EL (cell line): ENCODE results near the gene GPS1.

Experiments used
- DNase-seq: peaks from one replicate; pipeline ENCODE4 v3.0.0-alpha.2; 2016

GPS1 gene

GRCh38 chr17:82051776-82052637, at the start of gene GPS1, which contains the start of gene RFNG:
TSS of gene GPS1 (plus strand) at chr17:82051898. CDS start at chr17:82051932, 34 bp downstream.
TSS of gene RFNG (minus strand) at chr17:82051811. CDS start at chr17:82051766, 45 bp downstream.
- peak; percentile 62 for DNase-seq

DNA sequence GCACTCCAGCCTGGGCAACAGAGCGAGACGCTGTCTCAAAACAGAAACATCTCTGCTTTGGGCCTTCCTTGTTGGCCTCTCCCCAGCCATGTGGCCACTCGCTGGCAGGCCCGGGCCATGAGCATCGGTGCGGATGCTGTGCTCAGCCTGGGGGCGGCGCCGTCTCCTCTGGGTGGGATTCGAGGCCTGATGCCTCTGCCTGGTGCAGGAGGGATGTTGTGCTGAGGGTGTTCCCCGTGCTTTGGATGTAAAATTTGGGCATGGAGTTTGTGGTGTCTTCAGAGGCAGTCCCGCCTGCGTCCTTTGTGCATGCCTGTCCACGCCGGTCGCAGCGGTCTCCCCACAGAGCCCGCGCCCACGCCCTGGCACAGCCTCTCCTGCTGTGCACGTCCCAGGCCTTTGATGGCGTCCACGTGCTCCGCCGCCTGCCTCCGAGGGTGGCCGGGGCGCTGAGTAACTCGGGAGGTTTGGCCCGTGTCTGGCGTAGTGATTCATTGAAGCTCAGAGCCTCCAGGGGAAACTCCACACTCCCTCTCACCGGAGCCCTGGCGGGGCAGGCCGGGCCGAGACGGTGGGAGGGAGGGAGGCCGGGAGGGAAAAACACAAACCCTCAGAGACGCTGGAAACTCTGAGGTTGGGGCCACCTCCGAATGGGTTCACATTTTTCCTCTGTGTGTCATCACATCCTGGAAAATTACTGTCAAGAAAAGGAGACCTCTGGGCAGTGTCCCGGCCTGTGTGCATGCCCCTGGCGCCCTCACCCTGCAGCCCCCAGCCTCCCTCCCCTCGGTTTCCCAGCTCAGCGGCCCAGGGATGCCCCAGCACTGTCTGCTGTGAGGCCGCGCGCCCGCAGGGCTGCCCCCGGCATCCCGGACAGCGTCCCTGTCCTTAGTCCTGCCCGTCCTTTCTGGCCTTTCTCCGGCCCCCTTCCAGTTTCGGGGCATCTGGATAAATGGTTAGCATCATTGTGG, 48.0 kb upstream of the GPS1 start:
- peak; percentile 99 for DNase-seq

DNA sequence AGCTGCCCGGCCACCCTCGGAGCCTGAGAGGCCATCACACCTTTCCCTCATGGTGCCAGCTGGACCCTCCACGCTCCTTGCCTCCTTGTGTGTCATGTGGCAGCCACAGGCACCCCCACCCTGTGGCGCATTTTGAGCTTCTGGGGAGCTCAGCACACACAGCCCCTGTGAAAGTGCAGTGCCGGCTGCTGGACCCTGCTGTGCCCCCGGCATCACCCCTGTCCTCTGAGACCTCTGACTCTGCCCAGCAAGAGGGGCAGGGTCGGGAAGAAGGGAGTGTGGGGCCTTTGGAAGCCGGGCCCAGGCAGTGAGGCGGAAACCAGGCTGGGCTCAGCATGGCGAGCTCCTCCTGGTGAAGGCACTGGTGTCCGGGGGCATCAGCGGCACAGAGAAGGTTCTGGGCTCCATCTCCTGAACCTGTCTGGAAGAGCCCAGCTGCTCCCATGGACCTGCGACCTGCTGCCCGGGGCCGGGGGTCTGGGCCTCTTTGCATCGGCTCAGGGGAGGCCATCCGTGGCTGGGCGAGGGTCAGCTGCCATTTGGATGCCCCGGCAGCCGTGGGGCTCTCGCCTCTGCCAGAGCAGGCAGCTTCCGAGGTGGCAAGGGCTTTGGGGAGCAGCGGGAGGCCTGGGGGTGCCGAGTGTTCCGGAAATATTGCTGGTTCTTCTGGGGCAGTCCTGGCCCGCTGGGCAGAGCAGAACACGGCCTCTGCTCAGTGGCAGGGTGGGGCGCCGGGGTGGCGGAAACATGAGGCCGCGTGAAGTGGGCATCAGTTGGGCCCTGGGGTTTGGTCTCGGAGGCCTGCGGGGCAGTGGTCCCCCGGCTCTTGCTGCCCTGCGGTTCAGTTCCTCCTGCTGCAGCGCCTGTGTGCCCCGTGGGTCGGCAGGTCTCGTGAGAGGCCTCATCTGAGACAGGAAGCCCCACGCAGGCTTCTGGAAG, 46.9 kb upstream of the GPS1 start:
- DNase-seq = no peak

GRCh38 chr17:82005701-82006348, 45.9 kb upstream of the GPS1 start:
- DNase-seq = no peak

DNA sequence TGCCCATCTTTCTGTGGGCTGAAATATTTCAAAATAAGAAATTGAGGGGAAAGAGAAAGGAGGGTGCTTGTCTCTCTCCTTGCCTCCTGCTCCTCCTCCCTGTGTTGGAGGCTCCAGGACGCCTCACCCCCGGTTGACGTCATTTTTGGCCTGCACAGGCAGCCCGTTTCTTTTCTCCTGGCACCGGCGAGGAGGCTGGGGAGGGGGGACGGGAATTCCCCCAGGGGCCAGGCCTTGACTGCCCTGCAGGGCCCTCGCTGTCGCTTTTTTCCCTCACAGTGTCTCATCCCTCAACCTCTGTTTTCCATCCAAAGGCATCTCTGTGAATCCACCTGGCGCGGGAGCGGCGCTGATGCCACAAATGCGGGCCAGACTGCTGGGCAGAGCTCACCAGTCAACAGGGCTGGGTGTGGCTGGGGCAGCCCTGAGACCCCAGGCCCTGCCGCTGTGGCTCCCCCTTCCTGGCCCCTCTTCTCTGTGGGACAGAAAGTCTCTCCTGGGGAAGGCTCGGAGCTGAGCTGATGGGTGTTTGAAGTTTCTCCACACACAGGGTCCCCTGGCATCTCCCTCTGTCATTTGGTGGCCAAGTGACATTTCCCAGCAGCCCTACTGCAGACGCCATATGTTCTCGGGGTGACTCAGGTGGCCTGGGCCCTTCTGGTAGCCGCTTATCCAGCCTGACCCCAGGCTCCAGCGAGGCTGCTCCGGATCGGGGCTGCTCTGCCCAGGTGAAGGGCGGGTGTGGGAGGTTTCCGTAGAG, 45.0 kb upstream of the GPS1 start:
- peak; percentile 64 for DNase-seq

DNA sequence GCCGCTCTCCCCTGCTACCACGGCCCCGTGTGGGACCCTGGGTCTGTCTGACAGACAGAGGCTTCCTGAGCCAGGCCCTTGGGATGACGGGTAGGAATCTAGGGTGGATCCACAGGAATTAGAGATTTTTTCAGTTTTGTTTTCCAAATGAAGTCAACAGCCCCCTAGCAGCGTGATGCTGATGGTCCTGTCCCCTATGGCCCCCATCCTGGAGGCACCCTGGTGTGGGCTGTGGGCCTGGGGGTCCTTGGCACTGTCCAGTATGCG, 44.5 kb upstream of the GPS1 start:
- no peak for DNase-seq

GRCh38 chr17:82007495-82008257, 44.0 kb upstream of the GPS1 start:
- no peak for DNase-seq

DNA sequence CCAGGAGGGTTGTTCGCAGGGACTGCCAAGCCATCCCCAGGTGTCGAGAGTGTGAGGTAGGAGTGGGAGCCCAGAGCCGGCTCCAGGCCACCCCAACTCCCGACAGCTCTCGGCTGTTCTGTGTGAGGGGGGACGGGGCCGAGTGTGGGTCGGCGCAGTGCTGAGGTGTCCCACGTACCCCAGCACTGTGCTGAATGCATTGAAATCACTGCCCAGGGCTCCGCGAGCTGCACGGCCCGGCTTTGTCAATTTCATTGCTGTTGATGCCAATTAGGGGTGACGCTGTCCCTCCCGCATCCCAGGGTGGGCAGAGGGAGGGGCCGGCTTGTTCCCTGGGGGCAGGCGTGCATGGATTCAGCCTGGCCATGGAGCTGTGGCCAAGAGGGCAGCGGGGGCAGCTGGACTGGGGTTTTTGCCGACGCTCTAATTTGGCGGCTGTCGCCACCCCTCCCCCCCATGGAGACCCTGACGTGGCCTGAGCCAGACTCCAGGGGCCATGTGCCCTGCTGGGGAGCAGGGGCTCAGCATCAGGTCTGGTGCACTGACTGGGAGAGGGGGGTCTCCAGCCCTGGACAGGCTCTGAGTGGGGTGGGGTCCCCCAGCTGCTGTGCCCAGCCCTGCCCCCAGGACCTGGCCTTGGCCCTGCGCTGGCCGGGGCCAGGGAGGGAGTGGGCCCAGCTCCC, 43.3 kb upstream of the GPS1 start:
- DNase-seq = no peak

DNA sequence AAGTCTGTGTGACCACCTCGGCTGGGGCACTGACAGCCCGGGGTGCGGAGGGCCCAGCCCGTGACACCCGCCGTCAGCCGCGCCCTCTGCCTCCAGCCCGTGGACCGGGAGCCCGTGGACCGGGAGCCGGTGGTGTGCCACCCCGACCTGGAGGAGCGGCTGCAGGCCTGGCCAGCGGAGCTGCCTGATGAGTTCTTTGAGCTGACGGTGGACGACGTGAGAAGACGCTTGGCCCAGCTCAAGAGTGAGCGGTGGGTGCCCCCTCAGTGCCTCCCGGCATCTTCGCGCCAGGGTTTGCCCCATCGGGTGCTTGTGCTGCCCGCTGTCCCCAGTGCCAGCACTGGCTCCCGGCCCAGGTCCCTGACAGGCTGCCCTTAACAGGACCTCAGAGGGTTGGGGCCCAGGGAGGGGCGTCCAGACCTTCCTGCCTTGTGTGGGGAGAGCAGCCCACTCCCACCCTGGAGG, 42.7 kb upstream of the GPS1 start:
- DNase-seq = no peak

DNA sequence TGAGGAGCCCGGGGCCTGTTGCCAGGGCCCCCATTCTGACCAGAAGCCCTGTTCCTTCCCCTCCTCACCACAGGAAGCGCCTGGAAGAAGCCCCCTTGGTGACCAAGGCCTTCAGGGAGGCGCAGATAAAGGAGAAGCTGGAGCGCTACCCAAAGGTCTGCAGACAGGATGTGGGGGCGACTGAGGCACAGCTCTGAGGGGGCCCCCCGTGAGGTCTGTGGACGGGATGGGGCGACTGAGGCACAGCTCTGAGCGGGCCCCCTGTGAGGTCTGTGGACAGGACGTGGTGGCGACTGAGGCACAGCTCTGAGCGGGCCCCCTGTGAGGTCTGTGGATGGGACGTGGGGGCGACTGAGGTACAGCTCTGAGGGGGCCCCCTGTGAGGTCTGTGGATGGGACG, 42.3 kb upstream of the GPS1 start:
- no peak for DNase-seq

DNA sequence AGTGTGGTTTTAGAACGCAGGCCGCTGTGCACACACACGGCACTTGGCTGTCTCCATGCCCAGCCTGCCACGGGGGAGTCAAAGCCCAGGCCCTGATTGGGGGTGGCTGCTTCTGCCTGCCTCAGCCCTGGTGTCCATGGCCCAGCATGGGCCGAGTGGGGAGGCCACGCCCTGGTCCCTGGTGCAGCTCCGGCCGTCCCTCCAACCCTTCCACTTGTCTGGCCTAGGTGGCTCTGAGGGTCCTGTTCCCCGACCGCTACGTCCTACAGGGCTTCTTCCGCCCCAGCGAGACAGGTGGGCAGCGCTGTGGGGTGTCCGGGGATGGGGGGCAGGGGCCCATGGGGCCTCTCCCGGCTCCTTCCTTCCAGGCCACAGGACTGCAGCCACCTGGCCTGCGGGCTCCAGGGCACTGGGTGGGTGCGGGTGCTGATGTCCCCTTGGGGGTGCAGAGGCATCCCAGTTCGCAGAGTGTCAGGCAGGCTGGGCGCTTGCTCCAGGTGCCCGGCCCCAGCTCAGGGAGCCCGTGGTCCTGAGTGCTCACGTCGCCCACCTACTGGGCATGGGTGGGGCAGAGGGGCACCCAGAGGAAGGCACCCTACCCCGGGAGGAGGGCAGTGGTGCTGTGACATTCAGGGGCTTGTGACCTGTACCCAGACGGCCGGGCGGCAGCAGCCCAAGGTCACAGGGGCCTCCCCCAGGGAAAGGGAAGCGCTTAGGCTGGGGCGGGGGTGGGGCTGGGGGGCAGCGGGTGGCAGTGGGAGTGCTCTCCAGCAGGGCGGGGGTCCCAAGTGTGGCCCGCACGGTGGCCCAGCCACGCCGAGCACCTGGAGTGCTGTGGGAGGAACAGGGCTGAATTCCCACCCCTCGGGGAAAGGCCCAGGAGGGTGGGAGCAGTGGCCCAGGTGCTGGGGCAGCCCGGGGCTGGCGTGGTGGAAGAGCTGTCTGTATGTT, 40.8 kb upstream of the GPS1 start:
- no peak for DNase-seq

GRCh38 chr17:82011617-82012187, 40.0 kb upstream of the GPS1 start:
- no peak for DNase-seq

- DNase-seq = no peak
Measured at GRCh38 chr17:82012261-82012639, 39.4 kb upstream of the GPS1 start.

DNA sequence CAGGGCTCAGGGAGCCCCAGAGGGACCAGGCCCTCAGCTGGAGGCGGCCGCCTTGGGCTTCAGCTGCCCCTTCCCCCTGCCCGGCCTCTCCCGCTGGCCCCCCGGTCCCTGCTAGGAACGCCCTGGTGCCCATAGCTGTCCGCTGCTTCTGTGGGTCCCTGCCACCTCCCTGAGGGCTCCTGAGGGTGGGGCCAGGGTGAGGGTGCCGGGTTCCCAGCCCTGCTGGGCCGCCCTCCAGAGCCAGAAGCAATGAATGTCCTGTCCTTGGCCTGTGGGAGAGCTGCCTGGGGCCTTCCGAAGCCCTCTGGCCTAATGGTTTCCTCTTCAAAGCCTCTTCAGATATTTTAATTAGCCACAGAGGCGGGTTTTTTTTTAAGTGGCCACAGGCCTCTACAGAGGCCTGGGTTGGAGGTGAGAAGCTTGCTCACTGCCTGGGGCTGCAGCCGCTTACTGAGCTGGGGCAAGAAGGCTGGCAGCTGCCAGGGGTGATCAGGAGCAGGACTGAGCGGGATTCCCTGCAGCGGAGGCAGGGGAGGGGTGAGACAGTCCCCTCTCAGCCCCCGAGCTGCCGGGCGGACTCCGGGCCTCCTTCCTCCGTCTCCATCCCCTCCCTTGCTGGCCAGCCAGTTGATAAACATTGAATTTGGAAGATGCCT, 38.9 kb upstream of the GPS1 start:
- no peak for DNase-seq

GRCh38 chr17:82013341-82013740, 38.4 kb upstream of the GPS1 start:
- no peak for DNase-seq

- DNase-seq = no peak
Measured at GRCh38 chr17:82013772-82014321, 37.9 kb upstream of the GPS1 start.

- no peak for DNase-seq
Measured at GRCh38 chr17:82014432-82014831, 37.3 kb upstream of the GPS1 start.

GRCh38 chr17:82014971-82015310, 36.8 kb upstream of the GPS1 start:
- DNase-seq = no peak
